LNCaP clone FGC (cell line): ENCODE results near the gene KCND3.

ENCODE experiments used
- DNase-seq: peaks from one replicate; pipeline ENCODE4 v3.0.0-alpha.2; 2011; ENCODE audit warnings: low read depth
- H3K4me3 ChIP-seq: 2 replicates; pipeline ENCODE4 v1.5.1; 2011; ENCODE audit warnings: mild to moderate bottlenecking, low read depth, low read length, control low read depth
- CTCF ChIP-seq: IDR thresholded peaks from 2 replicates; pipeline ENCODE4 v1.5.1; 2012; ENCODE audit warnings: mild to moderate bottlenecking; ENCODE audit not compliant: control insufficient read depth, insufficient read depth; ENCODE audit errors: extremely low read depth

KCND3 gene

DNA sequence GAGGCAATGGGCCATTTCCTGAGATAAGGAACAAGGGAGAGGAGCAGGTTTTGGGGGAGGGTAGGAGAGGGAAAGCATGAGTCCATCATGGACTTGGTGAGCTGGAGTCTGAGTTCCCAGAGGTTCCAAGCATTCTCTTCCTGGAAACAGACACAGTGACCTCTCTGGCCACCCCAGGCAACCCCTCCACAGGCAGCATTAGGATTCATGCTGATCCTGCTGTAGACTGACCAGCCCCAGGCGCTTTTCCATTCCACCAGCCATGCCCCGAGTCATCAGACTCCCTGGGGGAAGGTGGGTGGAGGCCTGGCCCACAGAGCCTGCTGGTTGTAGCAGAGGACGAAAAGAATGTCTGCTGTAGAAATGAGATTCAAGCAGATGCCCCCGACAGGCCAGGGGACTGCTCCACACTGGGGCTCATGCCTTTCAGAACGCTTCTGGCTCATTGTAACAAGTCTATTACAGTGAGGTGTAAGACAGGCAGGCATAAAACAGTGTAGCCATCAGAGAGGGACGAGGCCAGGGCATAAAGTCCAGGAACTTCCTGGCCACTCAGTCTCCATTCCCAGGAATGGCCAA lies 52.2 kb downstream of the KCND3 start:
- no peak for TF ChIP-seq CTCF
- no peak overlapping the region for H3K4me3 ChIP-seq
- no peak for DNase-seq

DNA sequence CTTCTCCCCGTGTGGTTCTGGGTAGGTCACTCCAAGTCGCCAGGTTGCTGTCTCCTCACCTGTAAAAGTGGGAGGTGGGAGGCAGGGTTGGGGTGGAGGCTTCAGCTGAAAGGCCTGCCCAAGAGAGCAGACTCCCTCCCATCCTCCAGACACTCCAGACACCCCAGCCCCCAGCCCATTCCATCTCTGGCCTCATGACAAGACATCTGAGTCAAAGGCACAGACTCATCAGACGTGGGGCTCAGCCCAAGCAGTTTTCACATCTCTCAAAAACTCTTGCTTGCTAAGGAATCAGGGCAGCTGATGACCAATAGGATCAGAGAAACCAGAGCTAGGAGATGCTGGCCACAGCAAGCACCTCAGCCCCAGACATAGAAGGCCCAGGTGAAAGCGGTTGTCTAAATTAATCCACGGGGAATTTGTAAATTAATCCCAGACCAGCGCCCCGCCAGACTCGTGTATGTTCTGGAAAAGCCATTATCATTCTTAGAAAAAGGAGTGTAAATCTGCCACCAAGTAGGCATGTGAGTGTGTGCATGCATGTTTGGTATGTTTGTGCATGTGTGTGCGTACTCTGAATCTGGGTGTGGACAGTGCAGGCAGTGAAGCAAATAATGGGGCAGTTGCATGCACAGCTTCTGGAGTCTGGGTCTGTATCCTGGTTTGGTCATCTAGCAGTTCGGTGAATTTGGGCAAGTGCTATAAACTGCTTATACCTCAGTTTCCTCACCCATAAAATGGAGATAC lies 55.2 kb downstream of the KCND3 start:
- no peak for TF ChIP-seq CTCF
- no peak overlapping the region for H3K4me3 ChIP-seq
- DNase-seq, result no peak

DNA sequence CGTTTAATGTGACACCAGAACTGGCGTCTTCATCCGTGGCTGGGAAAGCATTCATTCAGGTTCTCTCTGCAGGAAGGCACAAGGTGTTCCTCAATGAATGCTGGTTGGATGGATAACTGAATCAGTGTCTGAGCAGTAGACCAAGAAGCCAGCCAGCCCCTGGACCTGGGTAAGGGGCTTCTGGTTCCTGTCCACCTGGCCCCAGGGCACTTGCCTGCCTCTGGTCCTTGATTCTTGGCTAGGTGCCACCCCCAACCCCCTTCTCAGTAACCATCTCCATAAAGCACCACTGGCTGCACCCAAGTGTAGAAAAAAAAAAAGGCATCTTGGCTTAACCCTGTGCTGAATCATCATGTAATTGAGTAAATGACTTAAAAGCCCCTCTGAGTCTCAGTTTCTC lies 59.1 kb downstream of the KCND3 start:
- no peak for DNase-seq
- TF ChIP-seq CTCF, result no peak

DNA sequence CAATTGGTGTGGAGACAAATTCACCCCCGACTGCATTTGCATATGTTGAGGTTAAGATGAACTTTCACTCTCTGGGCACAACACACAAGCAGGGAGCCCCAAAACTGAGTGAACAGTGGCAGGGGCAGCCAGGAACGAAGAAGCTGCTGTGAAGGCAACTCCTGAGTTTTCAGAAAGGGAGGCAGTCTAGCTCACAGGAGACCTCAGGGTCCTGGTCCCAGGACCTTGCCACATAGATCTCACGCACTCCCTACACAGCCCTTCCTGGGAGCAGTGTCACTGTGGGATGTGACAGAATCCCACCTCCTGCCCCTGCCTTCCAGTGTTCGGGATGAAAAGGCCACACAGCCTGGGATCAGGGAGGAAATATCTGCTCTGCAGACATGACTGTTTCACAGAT lies 60.9 kb downstream of the KCND3 start:
- no peak overlapping the region for H3K4me3 ChIP-seq
- TF ChIP-seq CTCF, result no peak
- DNase-seq, result no peak

More for the DNA sequence above, 59.1 kb downstream of the KCND3 start:
- no peak overlapping the region for H3K4me3 ChIP-seq

- no peak overlapping the region for H3K4me3 ChIP-seq
- TF ChIP-seq CTCF, result no peak
- DNase-seq, result no peak
Measured at GRCh38 chr1:111927652-111928051, 61.8 kb downstream of the KCND3 start.

DNA sequence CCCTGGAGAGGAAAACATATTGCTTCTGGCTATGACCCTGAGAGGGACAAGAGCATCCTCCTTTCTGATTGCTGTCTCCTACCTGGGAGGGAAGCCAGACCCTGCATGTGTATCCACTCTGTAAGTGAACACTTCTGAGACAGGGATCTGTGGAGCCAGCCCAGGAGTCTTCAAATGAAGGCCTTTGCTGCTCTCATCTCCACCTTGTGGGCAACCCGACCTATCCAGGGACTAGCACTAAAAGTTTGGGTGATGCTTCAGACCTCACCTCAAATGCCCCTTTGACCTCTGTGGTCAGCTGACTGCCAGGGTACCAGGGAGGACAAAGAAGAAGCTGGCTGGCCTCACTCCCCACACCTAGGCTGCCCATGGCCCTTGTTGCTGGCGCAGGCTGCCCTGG lies 64.7 kb downstream of the KCND3 start:
- TF ChIP-seq CTCF, result no peak
- no peak overlapping the region for H3K4me3 ChIP-seq
- no peak for DNase-seq

DNA sequence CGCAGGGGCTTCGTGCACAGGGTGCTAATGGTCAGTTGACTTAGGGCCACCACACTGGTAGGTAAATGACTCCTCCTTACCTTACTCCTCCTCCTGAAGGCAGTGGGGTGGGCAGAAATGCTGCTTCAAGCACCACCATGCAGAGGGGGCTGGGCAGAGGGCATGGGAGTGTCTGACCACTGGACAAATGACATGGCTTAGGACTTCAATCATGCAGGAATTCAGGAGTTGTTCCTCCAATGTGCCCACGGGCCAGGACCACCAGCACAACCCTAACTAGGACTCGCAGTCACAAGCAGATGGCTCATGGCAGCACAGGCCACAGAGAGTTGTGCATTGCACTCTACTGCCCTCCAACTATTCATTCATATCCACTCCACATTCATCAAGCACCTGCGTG lies 65.7 kb downstream of the KCND3 start:
- DNase-seq, result no peak
- TF ChIP-seq CTCF, result no peak
- H3K4me3 ChIP-seq, result no peak overlapping the region
